PFSK-1 (cell line): ENCODE results near the gene TAF1B.

Experiments
- POLR2AphosphoS5 ChIP-seq: IDR thresholded peaks from 2 replicates; pipeline ENCODE4 v1.6.1; 2012; ENCODE audit warnings: low read depth, mild to moderate bottlenecking, control low read depth, low read length, moderate library complexity
- TAF1 ChIP-seq: IDR thresholded peaks from 2 replicates; pipeline ENCODE4 v1.6.1; 2012; ENCODE audit warnings: low read length, control low read depth, borderline replicate concordance; ENCODE audit not compliant: insufficient read depth

GRCh38 chr2:9805435-9806297, 37.6 kb upstream of the TAF1B start:
- TF ChIP-seq TAF1 (no peak), POLR2AphosphoS5 (no peak)
